ENCODE results near the gene ARAP2. TPM values are rescaled to one million over a fixed set of nuclear protein-coding genes. Genes with fewer than 3 reads are reported as not detected.

Gene ARAP2
- total RNA-seq, 1 donor from 2014 or later, result 0.93 TPM

GRCh38 chr4:36198068-36198808 is 46.1 kb downstream of the ARAP2 start:
- H3K9me3 Mint-ChIP-seq, result no peaks in the 10 kb centered on the region
- no peaks in the 10 kb centered on the region for H3K27me3 Mint-ChIP-seq (ENCODE audit: low read depth)
- no peak for DNase-seq (ENCODE audit: low read depth, low spot score)
- no peak overlapping the region for H3K27ac Mint-ChIP-seq (ENCODE audit: unreplicated experiment)
- no peaks in the 10 kb centered on the region for H3K4me1 Mint-ChIP-seq
- H3K4me3 Mint-ChIP-seq, result no peak overlapping the region
- TF ChIP-seq, protein P1, sequence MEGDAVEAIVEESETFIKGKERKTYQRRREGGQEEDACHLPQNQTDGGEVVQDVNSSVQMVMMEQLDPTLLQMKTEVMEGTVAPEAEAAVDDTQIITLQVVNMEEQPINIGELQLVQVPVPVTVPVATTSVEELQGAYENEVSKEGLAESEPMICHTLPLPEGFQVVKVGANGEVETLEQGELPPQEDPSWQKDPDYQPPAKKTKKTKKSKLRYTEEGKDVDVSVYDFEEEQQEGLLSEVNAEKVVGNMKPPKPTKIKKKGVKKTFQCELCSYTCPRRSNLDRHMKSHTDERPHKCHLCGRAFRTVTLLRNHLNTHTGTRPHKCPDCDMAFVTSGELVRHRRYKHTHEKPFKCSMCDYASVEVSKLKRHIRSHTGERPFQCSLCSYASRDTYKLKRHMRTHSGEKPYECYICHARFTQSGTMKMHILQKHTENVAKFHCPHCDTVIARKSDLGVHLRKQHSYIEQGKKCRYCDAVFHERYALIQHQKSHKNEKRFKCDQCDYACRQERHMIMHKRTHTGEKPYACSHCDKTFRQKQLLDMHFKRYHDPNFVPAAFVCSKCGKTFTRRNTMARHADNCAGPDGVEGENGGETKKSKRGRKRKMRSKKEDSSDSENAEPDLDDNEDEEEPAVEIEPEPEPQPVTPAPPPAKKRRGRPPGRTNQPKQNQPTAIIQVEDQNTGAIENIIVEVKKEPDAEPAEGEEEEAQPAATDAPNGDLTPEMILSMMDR (conservative IDR thresholded peaks at IDR 0.05), result no peak
- H3K36me3 Mint-ChIP-seq (ENCODE audit: low read depth), result no peaks in the 10 kb centered on the region

DNA sequence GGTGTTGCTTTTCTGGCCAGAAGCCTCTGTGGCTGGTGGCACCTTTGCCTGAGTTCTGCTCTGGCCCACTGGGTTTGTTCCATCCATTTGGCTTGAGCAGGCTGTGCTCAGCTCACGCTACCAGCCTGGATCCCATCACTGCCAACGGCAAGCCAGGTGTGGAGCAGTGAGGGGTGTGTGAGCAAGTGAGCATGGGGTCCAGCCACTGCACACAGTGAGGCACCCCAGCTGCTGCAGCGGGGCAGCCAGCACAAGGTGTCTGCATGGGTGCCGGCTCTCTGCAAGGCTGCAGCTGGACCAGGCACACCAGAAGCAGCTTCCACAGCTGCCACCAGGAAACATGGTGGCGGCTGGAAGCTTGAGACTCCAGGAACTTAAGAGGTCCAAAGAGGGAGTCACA is 46.8 kb downstream of the ARAP2 start:
- no peaks in the 10 kb centered on the region for H3K27me3 Mint-ChIP-seq (ENCODE audit: low read depth)
- H3K36me3 Mint-ChIP-seq (ENCODE audit: low read depth), result no peaks in the 10 kb centered on the region
- no peak overlapping the region for H3K4me3 Mint-ChIP-seq
- H3K4me1 Mint-ChIP-seq, result no peaks in the 10 kb centered on the region
- no peaks in the 10 kb centered on the region for H3K9me3 Mint-ChIP-seq
- H3K27ac Mint-ChIP-seq (ENCODE audit: unreplicated experiment), result no peak overlapping the region
- TF ChIP-seq, protein P1 (conservative IDR thresholded peaks at IDR 0.05), result no peak
- no peak for DNase-seq (ENCODE audit: low read depth, low spot score)

DNA sequence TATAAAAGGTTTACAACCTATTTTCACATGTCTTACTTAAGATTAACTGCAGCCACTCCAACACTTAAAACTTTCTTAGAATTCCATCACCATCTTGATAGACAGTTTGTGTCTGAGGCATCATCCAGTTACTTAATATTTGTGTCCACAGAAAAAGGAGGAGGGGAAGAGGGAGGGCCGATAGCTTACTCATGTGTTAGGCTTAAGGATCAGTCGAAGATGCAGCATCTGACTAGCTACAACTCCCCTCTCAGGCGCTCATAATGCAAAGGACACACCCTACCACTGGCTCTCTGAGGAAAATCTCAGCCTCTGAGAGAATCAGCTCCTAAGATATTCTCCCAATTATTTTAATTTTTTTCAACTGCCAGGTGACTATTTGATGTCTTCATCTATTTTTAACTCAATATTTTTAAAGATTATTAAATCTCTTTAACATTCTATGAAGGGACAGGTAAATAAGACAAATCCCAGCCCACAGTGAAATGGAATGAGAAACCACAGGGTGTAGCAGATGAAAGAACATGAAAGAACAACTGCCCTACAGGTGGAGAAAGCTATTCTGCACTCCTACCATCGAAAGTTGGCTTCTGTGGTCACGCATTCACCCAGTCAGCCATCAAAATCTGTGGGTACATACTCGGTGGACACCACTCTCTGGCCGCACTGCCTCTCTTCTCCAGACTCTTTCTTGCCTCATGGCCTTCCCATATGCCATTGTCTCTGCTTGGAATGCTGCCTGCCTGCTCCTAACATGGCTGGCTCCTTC is 48.0 kb downstream of the ARAP2 start:
- TF ChIP-seq, protein P1 (conservative IDR thresholded peaks at IDR 0.05), result no peak
- no peak overlapping the region for H3K4me3 Mint-ChIP-seq
- H3K36me3 Mint-ChIP-seq (ENCODE audit: low read depth), result no peaks in the 10 kb centered on the region
- no peak for DNase-seq (ENCODE audit: low read depth, low spot score)
- no peaks in the 10 kb centered on the region for H3K27me3 Mint-ChIP-seq (ENCODE audit: low read depth)
- H3K4me1 Mint-ChIP-seq, result no peaks in the 10 kb centered on the region
- H3K27ac Mint-ChIP-seq (ENCODE audit: unreplicated experiment), result no peak overlapping the region
- H3K9me3 Mint-ChIP-seq, result no peaks in the 10 kb centered on the region

GRCh38 chr4:36192922-36193321 is 51.4 kb downstream of the ARAP2 start:
- no peaks in the 10 kb centered on the region for H3K4me1 Mint-ChIP-seq
- H3K4me3 Mint-ChIP-seq, result no peak overlapping the region
- no peaks in the 10 kb centered on the region for H3K27me3 Mint-ChIP-seq (ENCODE audit: low read depth)
- H3K36me3 Mint-ChIP-seq (ENCODE audit: low read depth), result no peaks in the 10 kb centered on the region
- DNase-seq (ENCODE audit: low read depth, low spot score), result no peak
- H3K27ac Mint-ChIP-seq (ENCODE audit: unreplicated experiment), result no peak overlapping the region
- no peaks in the 10 kb centered on the region for H3K9me3 Mint-ChIP-seq
- TF ChIP-seq, protein P1 (conservative IDR thresholded peaks at IDR 0.05), result no peak

GRCh38 chr4:36189511-36190226 is 54.6 kb downstream of the ARAP2 start:
- Mint-ChIP-seq H3K4me3 (no peak overlapping the region), H3K9me3 (no peaks in the 10 kb centered on the region), H3K27ac (ENCODE audit: unreplicated experiment) (no peak overlapping the region), H3K4me1 (no peaks in the 10 kb centered on the region), H3K36me3 (ENCODE audit: low read depth) (no peaks in the 10 kb centered on the region), H3K27me3 (ENCODE audit: low read depth) (no peaks in the 10 kb centered on the region)
- TF ChIP-seq, protein P1 (conservative IDR thresholded peaks at IDR 0.05), result no peak
- DNase-seq (ENCODE audit: low read depth, low spot score), result no peak
